GM12875 (cell line): ENCODE measurements around the gene CLEC19A.
"Not testable (repeated sequence)": the region's sequence is repeated elsewhere in the genome, so short reads cannot be mapped to it uniquely, and the experiment has no call there.

Experiments
- H3K4me3 ChIP-seq: one replicate; pipeline ENCODE4 v1.5.1; 2011; ENCODE audit warnings: low read depth, low read length, control low read depth
- TF ChIP-seq, protein P1 (sequence below): IDR thresholded peaks from 2 replicates; pipeline ENCODE4 v1.5.1; 2011; ENCODE audit warnings: low read depth, mild to moderate bottlenecking, control low read depth, inconsistent platforms, low read length, moderate library complexity, borderline replicate concordance; ENCODE audit not compliant: insufficient read depth

The CLEC19A gene

GRCh38 chr16:19315889-19316433, 30.4 kb downstream of the CLEC19A start:
- TF ChIP-seq, protein P1, sequence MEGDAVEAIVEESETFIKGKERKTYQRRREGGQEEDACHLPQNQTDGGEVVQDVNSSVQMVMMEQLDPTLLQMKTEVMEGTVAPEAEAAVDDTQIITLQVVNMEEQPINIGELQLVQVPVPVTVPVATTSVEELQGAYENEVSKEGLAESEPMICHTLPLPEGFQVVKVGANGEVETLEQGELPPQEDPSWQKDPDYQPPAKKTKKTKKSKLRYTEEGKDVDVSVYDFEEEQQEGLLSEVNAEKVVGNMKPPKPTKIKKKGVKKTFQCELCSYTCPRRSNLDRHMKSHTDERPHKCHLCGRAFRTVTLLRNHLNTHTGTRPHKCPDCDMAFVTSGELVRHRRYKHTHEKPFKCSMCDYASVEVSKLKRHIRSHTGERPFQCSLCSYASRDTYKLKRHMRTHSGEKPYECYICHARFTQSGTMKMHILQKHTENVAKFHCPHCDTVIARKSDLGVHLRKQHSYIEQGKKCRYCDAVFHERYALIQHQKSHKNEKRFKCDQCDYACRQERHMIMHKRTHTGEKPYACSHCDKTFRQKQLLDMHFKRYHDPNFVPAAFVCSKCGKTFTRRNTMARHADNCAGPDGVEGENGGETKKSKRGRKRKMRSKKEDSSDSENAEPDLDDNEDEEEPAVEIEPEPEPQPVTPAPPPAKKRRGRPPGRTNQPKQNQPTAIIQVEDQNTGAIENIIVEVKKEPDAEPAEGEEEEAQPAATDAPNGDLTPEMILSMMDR: no peak
- H3K4me3 ChIP-seq: no peak overlapping the region

DNA sequence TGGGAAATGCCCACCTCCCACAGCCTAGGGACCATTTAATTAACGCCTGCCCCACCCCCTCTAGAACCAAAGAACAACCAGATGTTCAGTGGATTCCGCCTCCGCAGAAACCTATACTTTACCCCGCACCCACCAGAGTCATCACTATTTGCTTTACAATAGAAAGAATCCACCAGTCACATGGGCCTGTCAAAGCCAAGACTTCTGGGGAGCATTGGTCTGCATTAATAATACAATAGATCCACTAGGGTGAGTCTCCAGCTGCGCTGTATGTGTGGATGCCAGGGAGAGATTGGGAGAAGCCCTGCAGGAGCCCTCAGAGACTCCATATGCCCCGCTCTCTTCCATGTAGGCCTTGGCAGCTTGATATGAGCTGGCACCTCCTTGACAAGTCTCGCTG, 31.3 kb downstream of the CLEC19A start:
- H3K4me3 ChIP-seq: no peak overlapping the region
- TF ChIP-seq, protein P1: no peak

GRCh38 chr16:19321186-19321585, 35.7 kb downstream of the CLEC19A start:
- not testable (repeated sequence) for H3K4me3 ChIP-seq

DNA sequence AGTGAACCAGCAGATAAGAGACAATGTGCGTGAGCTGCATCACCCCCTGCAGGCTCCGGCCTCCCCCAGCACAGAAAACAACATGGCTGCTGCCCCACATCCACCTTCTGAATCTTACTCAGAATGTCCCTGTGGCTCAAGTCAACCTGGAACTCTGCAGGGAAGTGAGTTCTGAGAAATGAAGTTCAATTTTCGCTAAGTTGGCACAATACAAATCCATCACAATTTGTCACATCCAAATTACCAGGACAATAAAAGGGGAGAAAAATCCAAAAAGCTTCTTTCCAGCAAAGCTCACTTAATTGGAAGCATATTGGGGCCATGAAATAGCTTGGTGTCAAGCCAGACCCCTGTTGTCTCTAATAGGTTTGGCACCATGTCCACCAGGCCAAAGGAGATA, 38.1 kb downstream of the CLEC19A start:
- no peak overlapping the region for H3K4me3 ChIP-seq
- TF ChIP-seq, protein P1: no peak

DNA sequence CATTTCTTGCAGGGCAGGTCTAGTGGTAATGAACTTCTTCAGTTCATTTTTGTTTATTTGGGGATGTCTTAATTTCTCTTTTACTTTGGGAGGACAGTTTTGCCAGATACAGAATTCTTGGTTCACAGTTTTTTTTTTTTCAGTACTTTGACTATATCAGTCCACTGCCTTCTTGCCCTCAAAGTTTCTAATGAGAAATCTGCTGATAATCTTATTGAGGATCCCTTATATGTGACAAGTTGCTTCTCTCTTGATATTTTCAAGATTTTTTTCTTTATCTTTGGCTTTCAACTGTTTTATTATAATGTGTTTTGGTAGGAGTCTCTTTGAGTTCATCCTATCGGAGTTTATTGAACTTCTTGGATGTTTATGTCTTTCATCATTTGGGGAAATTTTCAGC, 42.8 kb downstream of the CLEC19A start:
- no peak overlapping the region for H3K4me3 ChIP-seq
- TF ChIP-seq, protein P1: no peak

- TF ChIP-seq, protein P1: no peak
- no peak overlapping the region for H3K4me3 ChIP-seq
Observed at GRCh38 chr16:19329932-19330331, 44.4 kb downstream of the CLEC19A start.

GRCh38 chr16:19330841-19331397, 45.4 kb downstream of the CLEC19A start:
- no peak overlapping the region for H3K4me3 ChIP-seq
- TF ChIP-seq, protein P1: no peak

GRCh38 chr16:19331794-19332193, 46.3 kb downstream of the CLEC19A start:
- TF ChIP-seq, protein P1: no peak
- no peak overlapping the region for H3K4me3 ChIP-seq
